ENCODE measurements around the gene GPR62. TPM values are rescaled to one million over a fixed set of nuclear protein-coding genes. Genes with fewer than 3 reads are reported as not detected.

Gene GPR62
- total and polyA plus RNA-seq, 5 donors, result 0.19 to 1.5 (median 0.46) TPM

GRCh38 chr3:51958603-51959521 lies 3.7 kb downstream of the GPR62 start:
- no peaks in the 10 kb centered on the region for H3K27me3 ChIP-seq (ENCODE audit: control insufficient read depth, insufficient read depth)

GRCh38 chr3:51959651-51960050 lies 4.5 kb downstream of the GPR62 start:
- no peak for ATAC-seq
- WGBS, result 98% methylated on average over 7 of the region's 7 CpGs
- peak in 2 of 3 donors; percentile 31 to 51 for DNase-seq
- no peaks in the 10 kb centered on the region for H3K9me3 ChIP-seq (ENCODE audit: control insufficient read depth, low read length)
- no peak overlapping the region for H3K27ac ChIP-seq (ENCODE audit: low read length)
- H3K27me3 ChIP-seq (ENCODE audit: control insufficient read depth, insufficient read depth), result no peaks in the 10 kb centered on the region
- intact Hi-C loops (cut with DNase I), result no loop called here
- no peak overlapping the region for H3K4me3 ChIP-seq (ENCODE audit: low read length)
- peaks cover 24% of the 10 kb centered on the region for H3K4me1 ChIP-seq (ENCODE audit: control insufficient read depth, insufficient read depth, low read length)

More at GRCh38 chr3:51958603-51959521, 3.7 kb downstream of the GPR62 start:
- H3K4me1 ChIP-seq (ENCODE audit: control insufficient read depth, insufficient read depth, low read length), result peaks cover 17% of the 10 kb centered on the region
- H3K27ac ChIP-seq (ENCODE audit: low read length), result no peak overlapping the region
- peak in 2 of 3 donors; percentile 41 to 42 for DNase-seq
- H3K4me3 ChIP-seq (ENCODE audit: low read length), result no peak overlapping the region
- WGBS, result 93% methylated on average over 20 of the region's 20 CpGs
- no peak for ATAC-seq
- no peaks in the 10 kb centered on the region for H3K9me3 ChIP-seq (ENCODE audit: control insufficient read depth, low read length)
- intact Hi-C loops (cut with DNase I), result no loop called here

DNA sequence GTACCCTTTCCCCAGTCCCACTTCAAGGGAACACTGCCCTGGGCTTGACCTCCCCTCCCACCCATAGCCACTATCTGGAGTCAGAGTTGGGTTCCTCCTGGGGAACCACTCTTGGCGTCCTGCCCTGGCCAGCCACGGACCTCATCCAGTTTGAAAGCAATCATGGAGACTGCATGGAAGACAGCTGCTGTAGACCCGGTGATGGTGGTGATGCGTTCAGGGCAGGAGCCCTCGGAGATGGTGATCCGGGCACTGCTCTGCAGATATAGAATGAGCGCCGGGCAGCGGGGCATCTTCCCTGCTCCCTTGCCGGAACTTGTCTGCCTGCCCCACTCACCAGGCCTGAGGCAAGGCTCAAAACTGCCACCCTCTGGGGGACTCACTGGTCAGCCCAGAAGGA lies 5.2 kb downstream of the GPR62 start:
- Histone ChIP-seq H3K9me3 (ENCODE audit: control insufficient read depth, low read length) (no peaks in the 10 kb centered on the region), H3K4me1 (ENCODE audit: control insufficient read depth, insufficient read depth, low read length) (peaks cover 31% of the 10 kb centered on the region), H3K27me3 (ENCODE audit: control insufficient read depth, insufficient read depth) (no peaks in the 10 kb centered on the region), H3K27ac (ENCODE audit: low read length) (no peak overlapping the region), H3K4me3 (ENCODE audit: low read length) (no peak overlapping the region)
- 81% methylated on average over 10 of the region's 10 CpGs for WGBS
- ATAC-seq (no peak), DNase-seq (peak in 2 of 3 donors; percentile 61 to 69)
- intact Hi-C loops (cut with DNase I), result no loop called here

- DNase-seq (peak in 2 of 3 donors; percentile 41 to 63), ATAC-seq (no peak)
- Histone ChIP-seq H3K27me3 (ENCODE audit: control insufficient read depth, insufficient read depth) (no peaks in the 10 kb centered on the region), H3K9me3 (ENCODE audit: control insufficient read depth, low read length) (no peaks in the 10 kb centered on the region), H3K4me3 (ENCODE audit: low read length) (no peak overlapping the region), H3K27ac (ENCODE audit: low read length) (no peak overlapping the region), H3K4me1 (ENCODE audit: control insufficient read depth, insufficient read depth, low read length) (peaks cover 32% of the 10 kb centered on the region)
- WGBS, result 91% methylated on average over 18 of the region's 18 CpGs
- intact Hi-C loops (cut with DNase I), result no loop called here
Measured at GRCh38 chr3:51961011-51961410, 5.8 kb downstream of the GPR62 start.

DNA sequence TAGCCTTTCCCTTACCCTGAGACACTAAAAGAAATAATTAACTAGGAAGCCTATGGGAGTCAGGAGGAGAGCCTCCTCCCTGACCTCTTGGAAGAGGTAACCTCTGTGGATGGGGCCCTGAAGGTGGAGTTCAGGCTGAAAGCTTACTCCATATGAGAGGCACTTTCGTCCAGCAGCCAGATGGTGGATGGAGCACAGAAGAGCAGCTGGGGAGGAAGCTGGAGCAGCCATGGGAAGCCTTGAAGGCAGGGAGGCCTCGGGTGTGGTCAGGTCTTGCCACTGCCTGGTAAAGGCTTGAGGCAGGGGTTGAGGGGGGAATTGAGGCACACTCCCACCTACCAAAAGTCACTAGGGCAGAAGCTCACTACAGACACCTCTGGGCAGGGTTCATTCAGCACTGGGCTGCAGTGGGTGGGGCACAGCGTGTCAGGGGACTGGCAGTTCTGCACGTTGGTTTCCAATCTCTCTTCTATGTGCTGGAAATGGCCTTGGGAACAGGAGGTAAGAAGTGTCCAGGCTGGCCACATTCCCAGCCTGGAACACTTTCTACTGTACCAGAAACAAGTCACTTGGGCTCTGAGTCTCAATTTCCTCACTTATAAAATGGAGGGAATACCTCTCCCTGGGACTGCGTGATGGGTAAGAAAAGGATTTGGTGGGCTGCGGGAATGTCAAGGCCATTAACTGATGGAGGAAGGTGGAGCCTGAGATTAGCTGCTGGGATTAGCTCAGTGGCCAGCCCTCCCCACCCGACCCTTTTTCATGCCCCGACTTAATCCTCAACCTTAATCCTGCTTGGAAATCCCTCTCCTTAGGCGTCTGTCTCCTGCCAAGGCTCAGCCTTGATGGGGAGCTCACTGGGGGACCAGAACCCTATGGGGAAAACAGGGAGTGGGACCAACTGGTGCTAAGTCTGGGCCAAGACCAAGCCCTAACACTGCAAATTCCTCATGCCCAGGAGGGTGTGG lies 6.7 kb downstream of the GPR62 start:
- H3K4me1 ChIP-seq (ENCODE audit: control insufficient read depth, insufficient read depth, low read length), result peaks cover 33% of the 10 kb centered on the region
- no peaks in the 10 kb centered on the region for H3K9me3 ChIP-seq (ENCODE audit: control insufficient read depth, low read length)
- ATAC-seq (peak; percentile 41 to 62), DNase-seq (peak in 2 of 3 donors; percentile 74 to 82)
- no peak overlapping the region for H3K4me3 ChIP-seq (ENCODE audit: low read length)
- intact Hi-C loops (cut with DNase I), result no loop called here
- no peaks in the 10 kb centered on the region for H3K27me3 ChIP-seq (ENCODE audit: control insufficient read depth, insufficient read depth)
- H3K27ac ChIP-seq (ENCODE audit: low read length), result peak overlapping the region; percentile 66
- WGBS, result 56% methylated on average over 9 of the region's 9 CpGs

DNA sequence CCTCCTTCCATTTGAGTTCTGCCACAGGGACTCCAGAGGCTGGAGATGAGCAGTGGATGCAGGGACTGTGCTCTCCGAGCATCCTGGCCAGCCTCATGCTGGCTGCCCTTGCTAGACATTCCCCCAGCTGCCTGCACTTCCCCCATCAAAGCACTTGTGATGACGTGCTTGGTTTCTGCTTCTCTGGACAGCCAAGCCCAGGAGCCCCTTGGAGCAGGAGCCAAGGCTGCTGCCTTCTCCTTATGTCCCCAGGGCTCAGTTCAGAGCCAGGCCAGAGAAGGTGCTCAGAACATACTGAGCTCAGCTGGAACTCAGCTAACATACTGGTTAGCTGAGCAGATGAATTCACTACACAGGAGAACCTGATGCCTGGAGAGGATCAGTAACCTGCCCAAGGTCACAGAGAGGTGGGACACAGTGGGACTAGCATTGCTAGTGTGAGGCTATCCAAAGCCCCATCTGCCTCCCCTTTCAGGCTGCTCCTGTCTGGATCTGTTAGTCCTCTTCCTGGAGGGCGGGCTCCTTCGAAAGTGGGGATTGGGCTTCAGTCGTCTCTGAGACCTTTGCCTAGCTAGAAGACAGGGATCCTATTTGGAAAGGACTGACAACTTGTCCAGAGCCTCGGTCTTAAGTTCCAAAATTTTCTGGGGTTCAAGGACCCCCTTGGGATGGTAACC lies 7.8 kb downstream of the GPR62 start:
- no peaks in the 10 kb centered on the region for H3K9me3 ChIP-seq (ENCODE audit: control insufficient read depth, low read length)
- ATAC-seq (peak in 1 of 2 donors; percentile 2), DNase-seq (peak in 2 of 3 donors; percentile 63 to 78)
- WGBS, result 67% methylated on average over 6 of the region's 6 CpGs
- peaks cover 33% of the 10 kb centered on the region for H3K4me1 ChIP-seq (ENCODE audit: control insufficient read depth, insufficient read depth, low read length)
- H3K27ac ChIP-seq (ENCODE audit: low read length), result peak overlapping the region; percentile 66
- no peak overlapping the region for H3K4me3 ChIP-seq (ENCODE audit: low read length)
- no peaks in the 10 kb centered on the region for H3K27me3 ChIP-seq (ENCODE audit: control insufficient read depth, insufficient read depth)
- intact Hi-C loops (cut with DNase I), result no loop called here

- DNase-seq (peak in 2 of 3 donors; percentile 65 to 67), ATAC-seq (no peak)
- Histone ChIP-seq H3K4me3 (ENCODE audit: low read length) (no peak overlapping the region), H3K27ac (ENCODE audit: low read length) (peak overlapping the region; percentile 66), H3K4me1 (ENCODE audit: control insufficient read depth, insufficient read depth, low read length) (peaks cover 33% of the 10 kb centered on the region), H3K27me3 (ENCODE audit: control insufficient read depth, insufficient read depth) (no peaks in the 10 kb centered on the region), H3K9me3 (ENCODE audit: control insufficient read depth, low read length) (no peaks in the 10 kb centered on the region)
- 58% methylated on average over 12 of the region's 12 CpGs for WGBS
- intact Hi-C loops (cut with DNase I), result no loop called here
Measured at GRCh38 chr3:51963951-51964451, 8.8 kb downstream of the GPR62 start.

DNA sequence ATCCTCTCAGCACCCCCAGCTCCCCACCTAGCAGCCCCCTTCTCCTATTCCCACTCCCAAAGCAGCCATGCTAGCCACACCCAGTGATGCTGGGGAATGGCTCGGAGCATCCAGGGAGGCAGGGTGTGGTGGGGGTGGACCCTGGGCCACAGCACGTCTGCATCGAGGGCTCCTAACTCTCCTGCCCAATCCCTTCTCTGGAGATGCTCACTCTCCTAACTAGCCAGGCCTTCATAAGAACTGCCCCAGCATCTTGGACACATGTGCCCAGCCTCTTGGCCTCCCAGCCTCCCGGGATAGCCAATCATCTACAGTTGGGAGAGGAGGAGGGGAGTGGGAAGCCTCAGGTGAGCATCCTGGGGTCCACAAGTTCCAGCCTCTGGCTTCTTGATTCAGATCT lies 9.3 kb downstream of the GPR62 start:
- no peak for ATAC-seq
- H3K27ac ChIP-seq (ENCODE audit: low read length), result no peak overlapping the region
- intact Hi-C loops (cut with DNase I), result no loop called here
- DNase-seq, result peak in 1 of 3 donors; percentile 50
- H3K9me3 ChIP-seq (ENCODE audit: control insufficient read depth, low read length), result no peaks in the 10 kb centered on the region
- 68% methylated on average over 4 of the region's 4 CpGs for WGBS
- no peaks in the 10 kb centered on the region for H3K27me3 ChIP-seq (ENCODE audit: control insufficient read depth, insufficient read depth)
- H3K4me3 ChIP-seq (ENCODE audit: low read length), result no peak overlapping the region
- H3K4me1 ChIP-seq (ENCODE audit: control insufficient read depth, insufficient read depth, low read length), result peaks cover 33% of the 10 kb centered on the region

DNA sequence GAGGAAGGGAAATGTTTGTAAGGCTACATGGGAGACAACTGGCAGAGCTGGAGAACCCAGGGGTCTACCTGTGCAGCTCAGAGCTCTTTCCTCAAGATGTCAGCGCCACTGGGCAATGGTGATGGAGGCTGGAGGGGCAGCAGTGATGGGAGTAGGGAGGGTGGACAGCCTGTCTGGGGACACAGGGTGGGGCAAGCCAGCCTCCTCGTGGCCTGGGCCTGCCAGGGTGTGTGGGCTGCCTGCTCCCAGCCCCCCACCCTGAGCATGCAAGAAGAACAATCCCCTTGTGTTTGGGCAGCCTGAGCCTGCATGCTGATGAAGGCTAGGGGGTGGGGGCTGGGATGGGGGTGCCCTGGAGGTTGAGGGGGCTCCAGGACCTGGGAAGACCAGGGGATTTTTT lies 10.8 kb downstream of the GPR62 start:
- peak overlapping the region; percentile 78 for H3K4me3 ChIP-seq (ENCODE audit: low read length)
- WGBS, result 60% methylated on average over 2 of the region's 2 CpGs
- no peaks in the 10 kb centered on the region for H3K9me3 ChIP-seq (ENCODE audit: control insufficient read depth, low read length)
- H3K4me1 ChIP-seq (ENCODE audit: control insufficient read depth, insufficient read depth, low read length), result peaks cover 33% of the 10 kb centered on the region
- H3K27me3 ChIP-seq (ENCODE audit: control insufficient read depth, insufficient read depth), result no peaks in the 10 kb centered on the region
- DNase-seq (peak in 2 of 3 donors; percentile 57 to 58), ATAC-seq (no peak)
- intact Hi-C loops (cut with DNase I), result no loop called here
- no peak overlapping the region for H3K27ac ChIP-seq (ENCODE audit: low read length)

- 57% methylated on average over 5 of the region's 5 CpGs for WGBS
- intact Hi-C loops (cut with DNase I), result no loop called here
- no peak for ATAC-seq
- peak in 2 of 3 donors; percentile 63 to 71 for DNase-seq
- Histone ChIP-seq H3K27ac (ENCODE audit: low read length) (peak overlapping the region; percentile 94), H3K4me3 (ENCODE audit: low read length) (peak overlapping the region; percentile 78), H3K9me3 (ENCODE audit: control insufficient read depth, low read length) (no peaks in the 10 kb centered on the region), H3K27me3 (ENCODE audit: control insufficient read depth, insufficient read depth) (no peaks in the 10 kb centered on the region), H3K4me1 (ENCODE audit: control insufficient read depth, insufficient read depth, low read length) (peaks cover 33% of the 10 kb centered on the region)
Measured at GRCh38 chr3:51966486-51966885, 11.3 kb downstream of the GPR62 start.
